Retina (tissue), 1 donor: Measurements from ENCODE around the gene HSPG2.
"Not testable (repeated sequence)": the region's sequence is repeated elsewhere in the genome, so short reads cannot be mapped to it uniquely, and the experiment has no call there.

Experiments
- DNase-seq: peaks from one replicate; pipeline ENCODE4 v3.0.0-alpha.2; 2016

Gene HSPG2

DNA sequence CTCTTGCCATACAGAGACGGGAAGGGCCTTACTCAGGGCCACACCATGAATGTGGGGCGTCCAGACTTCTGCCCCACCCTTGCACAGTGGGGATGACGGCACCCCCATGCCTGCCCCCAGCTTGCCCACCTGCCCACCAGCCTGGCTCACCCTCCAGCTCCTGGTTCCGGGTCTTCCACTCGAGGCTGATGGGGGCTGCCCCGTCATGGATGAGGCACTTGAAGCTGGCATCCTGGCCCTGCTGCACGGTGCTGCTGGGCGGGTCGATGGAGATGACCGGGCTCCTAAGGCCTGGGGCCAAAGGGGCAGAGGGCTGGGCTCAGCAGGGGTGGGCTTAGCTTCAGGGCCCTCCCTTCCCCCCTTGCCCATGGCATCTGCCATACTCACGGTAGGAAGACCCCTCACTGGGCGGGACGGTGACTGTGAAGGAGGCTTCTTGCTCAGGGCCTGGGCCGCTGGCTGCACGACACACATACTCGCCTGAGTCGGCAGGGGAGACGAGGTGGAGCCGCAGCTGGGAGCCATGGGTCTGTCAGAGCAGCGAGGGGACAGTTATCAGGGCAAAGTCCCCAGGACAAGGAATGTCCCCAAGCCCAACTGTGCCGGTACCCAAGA, 95.2 kb downstream of the HSPG2 start:
- no peak for DNase-seq

DNA sequence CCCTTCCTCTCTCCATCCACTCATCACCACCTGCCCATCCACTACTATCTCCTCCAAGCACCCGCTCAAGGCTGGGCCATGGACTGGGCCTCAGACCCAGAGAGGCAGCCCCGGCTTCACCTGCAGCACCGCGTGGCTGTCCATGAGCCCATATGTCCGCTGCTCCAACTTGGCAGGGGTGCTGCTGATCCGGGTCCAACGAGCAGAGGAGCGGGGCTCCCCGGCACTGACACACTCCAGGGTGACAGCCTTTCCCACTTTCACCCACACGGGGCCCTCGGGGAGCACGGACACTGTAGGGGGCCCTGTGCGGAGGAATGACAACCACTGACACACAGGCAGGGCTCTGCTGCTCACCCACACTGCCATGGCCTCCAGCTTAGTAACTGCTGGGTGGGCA, 96.1 kb downstream of the HSPG2 start:
- no peak for DNase-seq

DNA sequence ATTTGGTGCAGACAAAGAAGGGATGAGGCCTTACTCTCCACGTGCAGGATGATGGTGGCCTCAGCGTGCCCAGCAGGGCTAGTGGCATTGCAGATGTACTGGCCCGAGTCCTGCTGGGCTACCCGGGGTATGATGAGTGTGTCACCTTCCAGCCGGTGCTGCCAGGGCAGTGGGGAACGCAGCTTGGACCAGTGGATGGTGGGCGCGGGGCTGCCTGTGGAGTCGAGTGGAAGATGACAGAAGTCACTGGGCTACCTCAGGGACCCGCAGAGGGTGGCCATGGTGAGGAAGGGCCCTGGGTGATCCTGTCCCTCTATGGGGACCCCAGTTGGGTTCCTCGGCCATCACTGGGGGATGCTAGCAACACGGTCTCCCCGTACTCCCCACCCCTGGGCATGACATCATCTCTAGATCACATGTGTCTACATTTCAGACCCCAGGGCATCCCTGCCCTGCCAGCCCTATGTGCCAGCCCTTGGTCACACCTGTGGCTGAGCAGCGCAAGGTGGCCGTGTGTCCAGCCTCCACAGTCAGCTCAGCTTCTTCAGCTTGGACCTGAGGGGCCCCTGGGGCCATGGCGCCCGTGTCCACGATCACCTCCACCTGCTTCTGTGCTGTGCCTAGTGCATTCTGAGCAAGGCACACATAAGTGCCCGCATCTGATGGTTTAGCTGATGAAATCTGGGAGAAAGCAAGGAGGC, 97.6 kb downstream of the HSPG2 start:
- no peak for DNase-seq

DNA sequence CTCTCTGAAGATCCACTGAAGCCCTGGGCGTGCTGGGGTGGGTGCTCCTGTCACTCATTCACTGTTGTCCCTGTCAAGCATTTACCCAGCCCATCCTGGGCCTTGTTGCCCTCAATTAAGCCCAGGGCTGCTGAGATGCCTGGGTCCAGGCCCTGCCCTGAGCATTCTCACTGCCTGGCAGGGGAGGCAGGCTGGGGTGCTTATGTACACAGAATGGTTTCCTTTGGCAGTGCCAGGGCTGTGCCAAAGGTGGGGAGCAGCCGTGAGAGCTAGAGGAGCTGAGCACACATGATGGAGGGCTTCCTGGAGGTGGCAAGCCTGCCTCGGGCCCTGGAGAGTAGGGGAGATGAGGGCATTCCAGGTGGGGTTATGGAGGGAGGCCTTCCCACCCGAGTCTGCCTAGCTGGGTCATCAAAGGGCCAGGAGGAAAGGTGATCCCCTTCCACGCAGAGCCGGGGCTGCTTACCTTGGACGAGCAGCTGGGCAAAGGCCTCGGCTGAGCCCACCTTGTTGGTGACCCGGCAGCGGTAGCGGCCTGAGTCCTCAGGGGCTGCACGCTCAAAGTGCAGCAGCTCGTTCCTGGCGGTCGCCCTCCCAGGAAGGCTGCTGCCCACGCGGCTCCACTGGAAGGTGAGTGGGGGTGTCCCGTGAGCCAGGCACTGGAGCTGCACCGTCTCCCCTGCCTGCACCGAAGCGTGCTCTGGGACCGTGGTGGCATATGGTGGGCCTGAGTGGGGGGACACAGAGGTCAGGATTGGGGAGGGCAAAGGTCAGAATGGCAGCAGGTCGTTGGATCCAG, 98.6 kb downstream of the HSPG2 start:
- DNase-seq = no peak

DNA sequence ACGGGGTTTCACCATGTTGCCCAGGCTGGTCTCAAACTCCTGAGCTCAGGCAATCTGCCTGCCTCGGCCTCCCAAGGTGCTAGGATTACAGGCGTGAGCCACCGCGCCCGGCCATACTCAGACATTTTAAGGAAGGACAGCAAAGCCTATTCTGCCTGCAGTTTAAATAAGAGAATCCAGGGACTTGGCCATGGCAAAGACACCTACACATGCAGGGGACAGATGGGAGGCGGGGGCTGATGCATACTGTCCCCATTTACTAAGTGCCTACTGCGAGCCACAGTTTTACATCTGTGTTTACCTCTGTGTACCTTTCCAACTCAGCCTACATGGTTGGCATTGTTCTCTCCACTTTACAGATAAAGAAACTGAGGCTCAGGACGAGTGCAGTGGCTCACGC, 99.6 kb downstream of the HSPG2 start:
- DNase-seq = no peak

DNA sequence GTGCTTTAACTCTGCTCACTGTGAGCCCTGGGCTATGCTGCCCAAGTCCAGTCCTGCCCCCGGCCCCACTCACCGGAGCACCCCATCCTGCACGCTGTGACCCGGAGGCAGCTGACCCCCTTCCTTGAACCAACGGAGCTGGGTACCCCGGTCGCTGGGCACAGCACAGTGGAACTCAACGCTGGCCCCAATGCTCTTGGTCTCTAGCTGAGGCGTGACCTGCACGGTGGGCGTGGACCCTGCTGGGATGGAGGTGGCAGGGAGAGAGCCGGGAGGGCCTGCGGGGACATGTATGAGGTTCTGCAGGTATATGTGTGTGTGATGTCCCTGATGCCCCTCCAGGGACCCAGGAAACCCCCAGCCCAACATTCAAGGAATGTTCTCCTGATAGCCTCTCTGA, 100.4 kb downstream of the HSPG2 start:
- DNase-seq = no peak

DNA sequence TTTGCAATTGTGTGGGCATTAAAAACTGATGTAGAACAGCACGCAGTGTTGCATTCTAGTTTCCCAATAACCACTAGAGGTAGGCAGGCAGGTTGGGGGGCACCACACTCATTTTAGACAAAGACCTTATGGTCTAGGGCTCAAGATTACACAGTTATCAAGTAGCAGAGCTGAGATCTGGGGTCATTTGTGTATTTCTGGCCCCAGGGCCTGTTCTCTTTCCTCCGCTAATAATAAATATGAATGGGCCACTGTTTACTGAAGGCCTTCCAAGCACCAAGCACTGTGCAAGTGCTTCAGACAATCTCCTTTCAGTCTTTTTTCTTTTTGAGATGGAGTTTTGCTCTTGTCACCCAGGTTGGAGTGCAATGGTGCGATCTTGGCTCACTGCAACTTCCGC, 101.1 kb downstream of the HSPG2 start:
- no peak for DNase-seq

DNA sequence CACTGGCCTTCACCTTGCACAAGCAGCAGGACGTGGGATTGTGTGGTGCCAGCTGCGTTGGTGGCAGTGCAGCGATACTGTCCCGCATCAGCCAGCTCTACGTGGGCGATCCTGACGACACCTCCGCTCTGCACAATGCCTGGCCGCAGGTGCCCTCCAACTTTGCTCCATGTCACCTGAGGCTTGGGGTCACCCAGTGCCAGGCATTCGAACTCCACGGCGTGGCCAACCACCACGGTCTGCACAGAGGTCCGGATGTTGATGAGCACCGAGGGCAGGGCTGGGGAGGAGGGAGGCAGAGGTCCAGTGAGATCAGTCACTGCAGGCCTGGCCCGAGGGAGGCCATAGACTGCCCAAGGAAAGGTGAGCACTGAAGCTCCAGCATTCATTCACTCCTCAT, 102.4 kb downstream of the HSPG2 start:
- DNase-seq = no peak

DNA sequence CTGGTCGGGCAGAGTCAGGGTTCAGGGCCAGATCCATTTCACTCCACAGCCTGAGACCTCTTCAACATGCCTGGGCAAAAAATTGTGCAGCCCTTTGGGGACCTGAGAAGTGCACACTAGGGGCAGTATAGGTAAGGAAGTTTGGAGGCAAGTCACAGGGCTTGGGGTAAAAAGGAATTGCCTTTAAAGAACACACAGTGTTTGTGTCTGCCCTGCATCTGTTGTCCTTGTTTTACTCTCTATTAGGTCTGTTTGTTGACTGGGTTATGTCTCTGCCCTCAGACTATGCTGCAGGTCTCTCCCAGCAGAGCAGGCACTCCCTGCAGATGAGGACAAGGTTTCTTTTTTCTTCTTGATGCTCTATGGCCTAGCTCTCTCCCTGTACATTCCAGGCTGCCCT, 103.0 kb downstream of the HSPG2 start:
- DNase-seq = no peak

DNA sequence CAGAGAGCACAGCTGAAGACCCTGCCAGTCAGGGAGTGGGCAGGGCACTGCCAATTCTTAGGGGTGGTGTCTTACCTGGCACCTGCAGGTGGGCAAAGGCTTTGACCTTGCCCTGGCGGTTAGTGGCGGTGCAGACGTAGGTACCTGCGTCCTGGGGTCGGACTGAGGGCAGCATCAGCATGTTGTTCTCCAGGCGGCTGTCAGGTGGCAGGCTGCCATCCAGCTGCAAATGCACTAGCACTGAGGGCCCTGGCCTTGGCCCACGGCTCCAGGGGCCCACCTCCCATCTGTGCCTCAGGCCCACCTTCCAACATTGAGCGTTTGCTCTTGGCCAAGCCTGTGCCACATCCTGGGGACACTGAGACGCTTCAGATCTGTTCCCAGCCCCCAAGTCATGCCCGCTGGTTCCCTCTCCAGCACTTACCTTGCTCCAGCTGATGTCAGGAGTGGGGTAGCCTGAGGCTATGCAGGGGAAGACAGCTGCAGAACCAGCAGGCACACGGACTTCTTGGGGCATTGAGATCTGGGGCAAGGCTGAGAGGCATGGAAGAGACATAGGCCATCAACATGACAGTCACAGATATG, 103.6 kb downstream of the HSPG2 start:
- no peak for DNase-seq

DNA sequence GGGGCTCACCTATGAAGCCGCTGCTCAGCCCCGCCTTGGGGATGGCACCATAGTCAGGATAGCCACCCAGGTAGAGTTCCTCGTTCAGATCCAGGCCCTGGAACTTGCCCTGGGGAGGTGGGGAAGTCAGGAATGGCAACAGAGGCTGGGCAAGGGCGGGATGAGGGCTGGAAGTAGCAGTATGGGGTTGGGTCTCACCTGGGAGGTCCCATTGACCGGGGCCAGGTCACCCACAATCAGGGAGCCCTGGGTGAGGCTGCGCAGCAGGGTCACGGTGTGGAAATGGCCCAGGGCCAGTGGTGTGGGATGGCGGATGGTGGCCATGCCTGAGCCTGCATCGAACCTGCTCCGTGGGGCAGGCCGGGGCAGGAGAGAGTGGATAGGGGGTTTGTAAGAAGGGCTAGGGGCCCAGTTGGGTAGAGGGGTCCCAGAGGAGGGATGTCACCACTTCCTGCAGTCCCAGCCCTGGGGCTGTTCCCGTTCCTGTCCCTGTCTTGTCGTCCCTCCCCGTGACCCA, 105.6 kb downstream of the HSPG2 start:
- DNase-seq = no peak

DNA sequence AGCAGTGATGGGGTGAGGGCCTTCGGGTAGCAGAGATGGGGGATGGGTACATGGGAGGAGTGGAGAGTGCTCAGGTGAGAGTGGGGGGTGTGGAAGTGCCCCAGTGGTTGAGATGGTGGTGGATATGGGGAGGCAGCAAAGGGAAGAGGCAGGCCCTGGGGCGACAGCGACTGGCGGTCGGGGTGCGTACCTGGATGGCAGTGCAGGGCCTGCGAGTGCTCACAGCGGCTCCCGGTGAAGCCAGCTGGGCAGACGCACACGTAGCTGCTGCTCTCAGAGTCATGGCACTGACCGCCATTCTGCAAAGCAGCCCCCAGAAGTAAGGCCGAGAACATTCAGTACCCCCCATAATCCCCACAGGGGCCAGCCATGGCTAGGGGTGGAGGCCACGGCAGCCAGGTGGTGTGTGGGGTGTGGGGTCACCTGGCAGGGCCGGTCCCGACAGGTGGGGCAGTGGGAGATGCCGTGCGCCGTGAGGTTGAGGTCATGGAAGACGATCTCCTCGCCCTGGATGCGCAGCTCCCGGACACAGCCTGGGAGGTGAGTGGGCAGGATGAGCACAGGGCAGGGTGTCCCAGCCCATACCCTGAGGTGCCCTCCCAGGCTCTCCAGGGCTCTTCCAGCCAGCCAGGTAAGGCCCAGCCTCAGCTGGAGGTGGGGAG, 106.2 kb downstream of the HSPG2 start:
- DNase-seq = no peak

DNA sequence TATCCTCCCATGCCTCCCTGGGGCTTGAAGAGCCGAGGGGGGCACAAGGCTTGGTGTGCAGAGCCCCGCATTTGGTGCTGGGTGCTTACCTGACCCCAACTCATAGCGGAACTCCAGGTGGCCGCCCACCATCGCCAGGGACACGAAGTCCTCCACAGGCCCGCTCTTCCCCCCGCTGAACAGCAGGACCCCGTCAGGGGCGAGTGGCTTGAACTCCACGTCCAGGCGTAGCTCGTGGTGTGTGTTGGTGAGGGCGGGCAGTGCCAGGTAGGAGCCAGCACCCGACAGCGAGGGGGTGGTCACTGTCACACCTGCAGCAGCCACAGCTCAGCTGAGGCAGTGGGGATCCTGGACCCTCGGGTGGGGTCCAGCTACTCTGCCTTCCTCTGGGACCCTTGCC, 107.8 kb downstream of the HSPG2 start:
- DNase-seq = no peak

DNA sequence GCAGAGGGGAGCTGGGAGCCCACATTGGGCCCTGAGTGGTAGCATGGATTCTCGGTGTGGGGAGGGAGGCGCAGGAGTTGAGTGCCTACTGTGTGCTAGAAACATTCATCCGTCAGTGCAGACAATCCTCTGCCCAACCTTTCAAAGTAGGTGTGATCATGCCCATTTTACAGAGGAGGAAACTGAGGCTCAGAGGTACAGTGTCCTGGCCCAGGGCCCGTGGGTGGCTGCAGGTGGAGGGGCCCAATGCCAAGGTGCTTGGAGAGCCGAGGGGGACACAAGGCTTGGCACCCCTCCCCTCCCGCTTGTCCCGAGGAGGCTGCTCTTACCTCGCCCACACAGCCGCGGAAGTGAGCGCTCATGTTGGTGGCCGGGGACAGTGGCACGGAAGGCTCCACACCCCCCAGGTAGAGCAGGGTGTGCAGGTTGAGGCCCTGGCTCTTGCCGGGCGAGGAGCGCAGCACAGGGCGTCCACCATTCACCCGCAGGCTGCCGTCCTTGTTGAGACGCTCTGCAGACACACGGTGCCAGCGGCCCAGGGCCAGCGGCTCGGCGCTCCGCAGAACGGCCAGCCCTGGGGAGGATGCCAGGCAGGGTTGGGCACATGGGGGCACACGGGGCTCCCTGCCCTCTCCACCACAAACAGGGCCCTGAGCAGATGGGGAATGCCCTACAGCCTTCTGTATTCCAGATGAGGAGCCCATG, 108.5 kb downstream of the HSPG2 start:
- DNase-seq = no peak

DNA sequence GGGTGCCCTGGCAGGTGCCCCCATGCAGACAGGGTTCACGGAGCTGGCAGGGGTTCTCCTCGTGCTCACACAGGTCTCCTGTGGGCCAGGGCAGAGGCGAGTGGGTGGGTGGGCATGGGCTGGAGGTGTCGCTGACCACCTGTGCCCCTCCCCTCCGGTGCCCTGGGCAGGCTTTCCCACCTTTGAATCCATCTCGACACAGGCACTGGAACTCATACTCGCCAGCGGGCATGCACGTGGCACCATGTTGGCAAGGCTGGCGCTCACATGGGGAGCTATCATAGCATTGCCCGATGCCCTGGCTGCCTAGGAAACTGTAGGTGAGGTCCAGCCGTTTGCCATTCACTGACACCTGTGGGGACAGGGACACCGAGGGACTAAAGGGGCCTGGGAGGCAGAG, 109.0 kb downstream of the HSPG2 start:
- DNase-seq = no peak

DNA sequence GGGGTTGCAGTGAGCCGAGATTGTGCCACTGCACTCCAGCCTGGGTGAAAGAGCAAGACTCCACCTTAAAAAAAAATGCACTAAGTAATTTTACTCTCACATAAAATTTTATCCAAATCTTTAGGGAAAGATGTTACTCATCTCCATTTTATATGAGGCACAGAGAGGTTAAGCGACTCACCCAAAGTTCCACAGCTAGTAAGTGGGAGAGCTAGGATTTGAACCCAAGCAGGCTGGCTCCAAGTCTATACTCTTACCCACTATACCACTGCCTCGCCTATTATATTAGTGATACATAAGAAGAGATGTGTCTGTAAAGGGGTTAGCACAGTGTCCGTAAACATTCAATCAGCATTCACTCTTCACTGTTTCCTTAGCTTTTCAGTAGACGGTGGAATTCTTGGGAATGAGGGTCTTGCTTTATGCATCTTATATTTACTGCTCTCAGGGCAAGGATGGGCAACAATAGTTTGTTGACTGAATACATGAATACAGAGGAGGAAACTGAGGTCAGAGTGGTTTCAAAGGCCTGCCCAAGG, 109.9 kb downstream of the HSPG2 start:
- no peak for DNase-seq

DNA sequence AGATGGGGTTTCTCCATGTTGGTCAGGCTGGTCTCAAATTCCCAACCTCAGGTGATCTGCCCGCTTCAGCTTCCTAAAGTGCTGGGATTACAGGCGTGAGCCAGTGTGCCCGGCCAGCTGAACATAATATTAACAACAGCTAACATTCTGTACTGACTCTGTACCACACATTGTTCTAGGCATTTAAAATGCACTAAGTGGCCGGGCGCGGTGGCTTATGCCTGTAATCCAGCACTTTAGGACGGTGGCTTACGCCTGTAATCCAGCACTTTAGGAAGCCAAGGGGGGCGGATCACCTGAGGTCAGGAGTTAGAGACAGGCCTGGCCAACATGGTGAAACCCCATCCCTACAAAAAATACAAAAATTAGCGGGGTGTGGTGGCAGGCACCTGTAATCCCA, 110.4 kb downstream of the HSPG2 start:
- DNase-seq = not testable (repeated sequence)

DNA sequence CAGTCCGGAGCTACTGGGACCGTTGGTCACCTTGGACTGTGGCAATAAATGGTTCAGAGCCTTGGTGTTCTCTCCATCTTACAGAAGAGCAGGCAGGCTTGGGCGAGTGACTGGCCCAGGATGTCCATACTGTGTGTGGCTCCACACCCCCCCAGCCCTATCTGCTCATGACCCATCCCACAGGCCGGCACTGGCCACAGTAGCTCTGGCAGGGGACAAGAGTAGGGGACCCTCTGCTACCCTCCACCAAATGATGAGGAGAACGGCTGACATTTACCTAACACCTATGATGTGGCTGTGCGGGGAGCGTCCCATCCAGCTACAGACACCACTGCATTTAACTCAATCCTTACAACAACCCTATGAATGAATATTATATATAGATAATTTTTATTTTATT, 111.7 kb downstream of the HSPG2 start:
- DNase-seq = no peak

DNA sequence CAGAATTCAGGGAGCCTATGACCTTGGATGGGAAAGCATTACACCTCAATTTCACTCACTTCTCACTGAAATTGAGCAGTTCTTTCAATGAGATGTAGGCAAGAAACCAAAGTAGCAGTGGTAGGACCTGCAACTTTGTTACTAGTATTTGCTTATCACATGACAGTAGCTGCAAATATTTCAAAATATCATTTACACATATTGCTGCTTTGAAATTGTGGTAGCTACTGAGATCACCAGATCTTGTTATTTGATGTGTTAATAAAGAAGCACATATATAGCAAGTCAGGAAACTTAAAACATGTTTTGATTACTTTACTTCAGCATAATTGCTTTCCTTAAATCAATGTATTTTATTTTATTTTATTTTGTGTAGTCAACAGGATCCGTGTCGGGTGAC, 112.2 kb downstream of the HSPG2 start:
- no peak for DNase-seq

DNA sequence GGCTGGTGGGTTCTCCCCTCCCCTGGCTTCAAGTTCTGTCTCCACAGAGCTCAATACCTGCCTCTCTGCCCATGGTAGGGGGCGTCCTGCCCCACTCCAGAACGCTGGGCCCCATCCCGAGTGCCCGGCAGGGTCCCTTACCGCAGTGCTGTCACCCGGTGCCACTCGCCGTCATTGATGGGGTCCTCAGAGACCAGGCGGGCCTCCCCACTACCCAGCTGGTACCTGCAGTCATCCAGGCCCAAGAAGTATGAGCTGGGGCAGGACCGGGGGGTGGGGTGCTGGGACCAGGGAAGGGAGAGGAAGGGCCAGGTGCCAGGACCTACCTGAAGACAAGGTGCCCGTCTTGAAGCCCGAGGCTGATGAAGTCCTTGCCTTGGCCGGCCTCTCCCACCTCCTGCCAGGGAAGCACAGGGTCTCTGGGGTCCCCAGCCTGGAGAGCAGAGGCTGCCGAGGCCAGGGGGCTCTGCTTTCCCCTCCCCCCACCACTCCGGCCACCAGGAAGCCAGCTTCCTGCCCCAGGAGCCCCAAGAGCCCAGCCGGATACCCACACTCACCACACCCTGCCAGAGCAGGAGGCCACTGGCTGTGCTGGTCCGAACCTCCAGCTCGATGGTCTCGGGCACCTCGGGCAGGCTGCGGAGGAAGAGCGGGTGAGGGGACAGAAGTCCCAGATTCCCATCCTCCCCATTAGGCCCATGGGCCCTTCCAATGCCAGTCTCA, 113.0 kb downstream of the HSPG2 start:
- no peak for DNase-seq

DNA sequence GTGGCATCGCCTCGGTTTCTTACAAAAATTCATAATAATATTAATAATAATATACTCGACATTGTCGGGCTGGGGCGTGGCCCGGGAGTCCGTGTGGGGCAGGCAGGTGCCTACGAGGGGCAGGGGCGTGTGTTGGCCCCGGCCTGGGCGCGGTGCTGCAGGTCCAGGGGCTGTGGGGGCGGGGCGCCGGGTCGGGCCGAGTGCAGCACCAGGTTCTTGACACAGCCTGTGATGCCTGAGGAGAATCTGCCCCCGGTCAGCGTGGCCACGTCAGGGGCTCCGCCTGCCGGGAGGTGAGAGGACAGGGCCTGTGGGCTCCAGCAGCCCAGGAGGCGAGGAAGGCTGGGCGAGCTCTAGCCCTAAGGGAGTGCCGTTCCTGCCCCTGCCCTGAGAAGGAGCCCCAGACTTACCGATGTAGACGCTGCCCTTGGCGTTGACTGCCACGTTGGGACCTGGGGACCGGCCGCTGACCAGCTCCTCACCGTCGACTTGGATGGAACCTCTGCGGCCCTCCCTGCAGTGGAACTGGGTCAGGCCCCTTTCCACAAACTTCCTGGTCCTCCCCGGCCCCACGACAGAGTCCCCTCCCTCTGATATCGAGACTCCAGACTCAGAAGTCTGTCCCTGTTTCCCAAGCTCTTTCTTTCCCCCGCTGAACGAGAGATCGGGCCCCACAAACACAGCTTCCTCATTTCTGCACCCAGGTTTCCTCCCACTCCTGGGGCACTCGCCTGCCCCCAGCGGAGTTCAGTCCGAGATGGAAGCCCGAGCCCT, 113.7 kb downstream of the HSPG2 start:
- no peak for DNase-seq
